Hepatocyte (in vitro differentiated cells): ENCODE data around the gene EXOC7.

Experiments
- CTCF ChIP-seq: fragments of 200-600 bp; sonication (generic); IDR thresholded peaks from 2 replicates; pipeline ENCODE4 v1.5.1; 2016; ENCODE audit warnings: antibody characterized with exemption, mild to moderate bottlenecking; ENCODE audit not compliant: poor library complexity
- EZH2 ChIP-seq: fragments of 200-600 bp; sonication (generic); IDR thresholded peaks from 2 replicates; pipeline ENCODE4 v1.6.1; 2016; ENCODE audit warnings: antibody characterized with exemption, mild to moderate bottlenecking, borderline replicate concordance
- EZH2phosphoT487 ChIP-seq: fragments of 200-600 bp; sonication (generic); IDR thresholded peaks from one replicate; pipeline ENCODE4 v1.6.1; 2018; ENCODE audit warnings: antibody characterized with exemption, mild to moderate bottlenecking, low read depth, moderate library complexity; ENCODE audit not compliant: unreplicated experiment, severe bottlenecking

- TF ChIP-seq CTCF, result no peak
- TF ChIP-seq EZH2, result no peak
- TF ChIP-seq EZH2phosphoT487, result no peak
Observed at GRCh38 chr17:76083536-76084182, 19.9 kb downstream of the EXOC7 start.
